RPMI7951 (cell line): ENCODE measurements around the gene SIGLEC12. TPM values are rescaled to one million over a fixed set of nuclear protein-coding genes. Genes with fewer than 3 reads are reported as not detected.

ENCODE experiments used
- DNase-seq: peaks from one replicate; pipeline ENCODE4 v3.0.0-alpha.2; 2012; ENCODE audit warnings: low read depth
- total RNA-seq: library from RNA; depleted of rRNA; stranded (reverse); fragments of >200 nt; shearing (Covaris generic); gene quantifications from 2 replicates; pipeline ENCODE4 v1.2.3, GENCODE V29; 2014; rRNA removed

Gene SIGLEC12
- total RNA-seq: not detected in 2 replicates

DNA sequence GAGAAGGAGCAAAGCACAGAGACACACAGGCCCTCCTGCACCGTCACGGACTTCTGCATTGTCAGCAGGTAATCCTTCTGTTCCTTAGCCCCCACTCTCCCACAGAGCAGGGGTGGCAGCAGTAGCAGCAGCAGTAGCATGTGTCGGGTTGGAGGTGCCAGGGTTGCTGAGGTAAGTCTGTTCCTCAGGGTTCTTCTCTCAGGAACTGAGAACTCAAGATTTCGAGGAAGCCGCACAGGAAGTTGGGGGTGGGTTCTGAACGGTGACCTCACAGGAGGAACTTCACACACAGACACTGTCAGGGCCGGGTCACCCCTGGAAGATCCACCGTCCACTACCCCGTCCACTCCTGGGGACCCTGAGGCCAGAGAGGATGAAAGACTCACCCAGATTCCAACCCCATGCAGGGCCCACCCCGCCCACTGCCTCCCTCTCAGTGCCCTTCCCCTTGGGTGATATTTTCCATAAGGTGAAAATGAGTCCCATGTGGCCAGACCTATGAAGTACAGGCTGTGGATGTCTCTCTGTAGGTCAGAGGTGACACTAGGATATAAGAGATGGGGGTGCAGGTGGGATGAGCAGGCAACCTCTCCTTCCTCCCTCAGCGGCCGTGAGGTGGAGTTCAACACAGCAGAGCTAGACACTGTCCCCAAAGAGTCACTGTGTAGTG is at the start of gene SIGLEC12:
TSS of gene SIGLEC12 (minus strand) at position 207 of the 670 bp plus-strand sequence. CDS start at position 140, 67 bp downstream.
- DNase-seq: no peak

DNA sequence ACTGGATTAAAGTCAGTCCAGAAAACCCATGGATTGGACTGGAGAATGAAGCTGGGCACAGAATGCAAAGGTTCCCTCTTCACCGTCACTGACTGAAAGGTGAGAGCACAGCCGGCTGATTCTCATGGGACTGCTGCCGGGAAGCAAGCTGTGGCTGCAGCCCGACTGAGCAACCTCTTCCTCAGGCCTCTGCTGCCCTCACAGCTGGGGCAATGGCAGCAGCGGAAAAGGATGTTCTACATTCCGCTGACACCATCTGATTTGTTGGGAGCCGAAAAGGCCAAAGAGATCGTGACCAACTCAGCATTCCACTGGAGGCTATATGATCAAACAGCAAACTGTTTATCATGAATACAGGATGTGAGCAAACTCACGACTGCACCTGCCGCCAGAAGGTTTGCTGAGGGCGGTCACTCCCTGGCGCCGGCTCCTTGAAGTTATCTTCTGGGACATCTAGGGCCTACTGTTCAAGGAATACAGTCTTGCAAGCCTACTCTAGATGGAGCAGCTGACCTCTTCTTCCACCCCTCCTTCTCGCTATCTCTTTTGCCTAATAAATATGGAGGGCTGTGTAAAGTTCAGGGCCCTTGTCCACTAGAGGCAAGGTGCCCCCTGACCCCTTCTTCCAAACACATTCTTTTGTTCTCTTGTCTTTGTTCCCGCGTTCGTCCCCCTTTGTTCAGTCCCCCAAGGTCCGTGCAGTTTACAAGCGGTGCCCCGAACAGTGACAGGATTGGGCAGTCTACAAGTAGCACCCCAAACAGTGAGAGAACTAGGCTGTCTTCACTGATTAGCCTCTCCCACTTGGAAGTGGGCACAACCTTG is 49.5 kb upstream of the SIGLEC12 start:
- DNase-seq: peak; percentile 49

DNA sequence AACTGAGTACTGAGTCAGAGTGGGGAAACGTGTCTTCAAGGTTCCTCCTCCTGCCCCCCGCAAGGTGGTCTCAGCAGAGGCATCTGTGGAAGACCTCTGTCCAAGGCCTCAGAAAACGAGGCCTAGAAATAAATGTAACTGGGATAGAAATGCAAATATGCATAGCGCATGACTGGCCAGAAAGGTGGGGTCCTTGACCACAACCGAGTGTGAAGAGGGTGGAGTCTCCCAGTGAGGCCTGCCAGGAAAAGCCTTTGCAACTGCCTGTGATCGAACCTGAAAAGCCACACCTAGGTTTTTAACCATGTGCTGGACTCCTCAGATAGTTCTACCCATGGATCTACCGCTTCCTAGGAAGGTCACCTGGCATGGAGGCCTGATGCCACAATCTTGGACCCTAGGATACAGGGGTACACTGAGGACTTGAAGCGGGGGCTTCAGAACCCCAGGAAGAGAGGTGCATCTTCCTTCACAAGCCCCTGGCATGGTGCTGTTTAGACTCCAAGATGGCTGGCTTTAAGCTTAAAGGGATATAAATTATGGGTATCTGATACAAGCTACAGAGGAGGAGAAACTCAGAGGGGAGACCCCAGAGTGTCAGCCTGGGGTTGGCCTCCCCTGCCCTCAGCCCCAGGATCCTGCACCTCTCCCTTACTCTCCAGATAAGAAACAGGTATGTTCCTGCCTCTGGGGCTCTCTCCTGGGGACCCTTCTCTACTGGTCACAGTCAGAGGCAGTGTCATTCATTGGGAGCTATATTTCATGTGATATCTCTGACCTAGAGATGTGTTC is 48.1 kb upstream of the SIGLEC12 start:
- DNase-seq: no peak

DNA sequence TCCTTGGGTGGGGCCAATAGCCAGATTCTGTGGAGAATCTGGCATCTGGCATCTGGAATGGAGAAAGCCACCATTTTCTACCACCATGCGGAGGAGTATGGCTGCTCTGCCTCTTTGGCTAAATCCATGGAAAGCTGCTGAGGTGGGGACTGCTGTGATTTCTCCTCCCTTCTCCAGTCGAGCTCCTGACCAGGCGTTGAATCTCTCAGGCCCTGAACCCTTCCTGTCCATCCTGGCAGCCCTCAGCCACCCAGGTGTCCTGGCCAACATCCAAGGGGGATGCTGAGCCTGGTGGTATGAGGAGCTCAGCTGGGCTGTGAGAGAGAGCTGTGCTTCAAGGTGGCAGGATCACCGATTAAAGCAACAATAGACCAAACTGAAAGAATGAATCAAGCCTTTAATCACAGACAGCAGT is 47.3 kb upstream of the SIGLEC12 start:
- no peak for DNase-seq

DNA sequence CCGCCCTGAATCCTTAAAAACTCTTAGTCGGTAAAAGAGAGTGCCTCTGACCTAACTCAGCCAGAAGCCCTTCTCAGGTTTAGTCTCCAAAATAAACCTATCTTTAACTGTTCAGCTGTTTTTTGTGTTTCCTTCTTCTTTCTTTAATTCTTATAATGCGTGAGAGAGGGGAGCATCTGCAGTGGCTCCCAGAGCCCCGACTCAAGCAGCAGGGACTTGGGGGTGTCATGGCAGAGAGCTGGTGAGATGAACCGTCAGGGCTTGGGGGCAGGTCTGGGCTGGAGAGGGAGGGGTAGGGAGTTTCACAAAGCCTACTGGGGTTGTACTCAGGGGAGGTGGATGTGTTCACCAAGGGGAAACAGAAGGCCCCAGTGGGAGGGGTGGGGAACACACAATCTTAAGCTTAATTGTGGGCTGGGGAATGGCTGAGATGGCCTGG is 46.6 kb upstream of the SIGLEC12 start:
- DNase-seq: no peak

DNA sequence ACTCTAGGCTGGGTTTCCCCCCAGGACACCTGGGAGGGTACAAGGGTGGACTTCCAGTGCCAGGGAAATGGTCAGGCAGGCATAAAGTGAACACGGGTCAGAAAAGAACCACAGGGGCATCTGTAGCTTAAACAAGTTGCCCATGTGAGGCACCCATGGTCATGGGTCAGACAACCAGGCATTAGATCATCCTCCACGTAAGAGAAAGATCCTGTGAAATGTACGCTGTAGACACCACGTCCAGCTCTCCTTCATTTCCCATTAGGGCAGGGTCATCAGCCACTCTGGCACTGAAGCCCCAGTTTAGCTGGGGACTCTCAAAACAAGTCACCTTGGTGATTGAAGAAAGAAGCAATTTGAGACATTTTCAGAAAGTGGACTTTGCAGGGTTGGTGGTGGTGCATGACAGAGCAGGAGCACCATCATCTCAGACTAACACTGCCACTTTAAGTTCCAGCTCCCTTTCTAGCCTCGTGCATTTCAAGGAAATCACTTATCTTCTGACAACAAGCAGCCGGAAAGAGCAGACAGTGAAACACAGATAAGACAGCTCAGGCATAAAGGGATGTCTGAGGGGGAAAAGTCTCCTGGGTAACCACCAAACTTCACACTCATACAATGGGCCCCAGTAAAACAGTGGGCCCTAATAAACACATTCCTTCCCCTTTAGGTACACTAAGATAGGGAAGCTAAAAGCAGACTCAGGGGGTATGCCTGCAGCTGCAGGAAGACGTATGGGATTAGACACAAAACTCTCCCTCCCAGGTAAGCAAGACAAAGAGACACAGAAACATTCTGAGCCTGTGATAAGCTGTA is 46.0 kb upstream of the SIGLEC12 start:
- peak; percentile 70 for DNase-seq

DNA sequence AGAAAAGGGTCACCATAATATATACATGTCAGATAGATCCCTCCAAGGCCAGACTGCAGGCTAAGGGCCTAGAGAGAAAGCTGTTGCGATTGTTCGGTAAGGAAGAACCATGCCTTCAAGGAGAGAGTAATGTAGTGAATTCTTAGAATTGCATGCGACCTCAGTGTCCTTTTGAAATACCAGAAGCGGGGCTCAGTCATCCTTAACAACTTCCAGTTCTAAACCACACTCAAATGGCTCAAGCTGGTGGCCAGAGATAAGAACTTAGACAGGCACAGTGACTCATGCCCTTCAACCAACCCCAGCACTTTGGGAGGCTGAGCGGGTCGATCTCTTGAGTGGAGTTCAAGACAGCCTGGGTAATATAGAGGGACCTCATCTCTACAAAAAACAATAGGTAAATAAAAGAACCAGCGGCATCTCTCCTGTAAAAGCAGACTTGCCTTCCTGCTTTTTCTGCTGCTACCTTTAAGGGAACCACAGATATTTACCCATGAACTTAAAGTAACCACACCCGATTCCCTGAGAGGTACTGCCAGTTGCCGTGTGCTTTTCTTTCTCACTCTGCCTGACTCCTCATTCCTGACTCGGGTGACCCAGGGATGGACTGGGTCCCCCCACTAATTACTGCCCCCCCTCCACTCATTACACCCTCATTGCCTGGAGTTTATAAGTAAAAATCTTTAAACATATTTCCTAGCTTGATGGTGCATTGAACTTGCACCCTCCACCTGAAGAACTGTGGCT is 45.2 kb upstream of the SIGLEC12 start:
- peak; percentile 96 for DNase-seq

DNA sequence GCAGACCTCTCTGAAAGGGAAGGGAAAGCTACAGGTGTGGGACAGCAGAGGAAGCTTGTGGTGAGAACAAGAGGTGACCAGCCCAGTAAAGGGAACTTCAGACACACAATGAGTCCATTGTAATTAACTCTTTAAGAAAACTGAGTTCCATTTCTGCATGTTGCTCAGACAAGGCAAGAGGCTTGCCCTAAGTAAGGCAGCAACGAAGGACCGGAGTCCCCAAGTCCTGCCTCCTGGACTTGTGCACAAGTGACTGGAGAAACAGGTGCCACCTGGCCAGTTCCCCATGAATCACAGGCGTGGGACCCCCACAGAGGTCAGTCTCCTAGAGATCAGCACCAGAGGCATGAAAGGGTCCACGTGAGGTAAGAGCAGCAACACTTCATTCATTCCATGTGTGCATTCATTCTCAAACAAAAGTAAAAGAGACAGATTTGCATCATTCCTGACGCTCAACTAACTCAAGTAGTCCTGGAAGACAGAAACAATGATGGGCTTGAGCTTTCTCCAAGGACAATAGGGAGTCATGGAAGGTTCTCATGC is 44.6 kb upstream of the SIGLEC12 start:
- no peak for DNase-seq

DNA sequence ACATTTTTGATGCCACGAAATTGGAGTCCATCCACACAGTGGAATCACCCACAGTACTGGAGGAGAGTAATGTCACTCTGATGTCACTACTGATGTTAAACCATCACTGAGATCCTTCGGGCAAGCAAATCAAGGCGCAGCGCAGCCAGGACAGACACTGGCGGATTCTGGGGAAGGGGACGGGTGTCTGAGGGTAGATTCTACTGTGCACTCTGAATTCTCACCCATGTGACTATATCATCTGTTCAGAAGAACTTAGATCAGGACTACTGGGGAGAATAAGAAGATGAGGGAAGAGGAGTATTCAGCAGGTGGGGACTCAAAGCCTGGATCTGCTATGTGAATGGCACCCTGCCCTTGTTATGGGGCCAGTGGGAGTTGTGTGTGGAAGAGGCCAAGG is 42.4 kb upstream of the SIGLEC12 start:
- no peak for DNase-seq

DNA sequence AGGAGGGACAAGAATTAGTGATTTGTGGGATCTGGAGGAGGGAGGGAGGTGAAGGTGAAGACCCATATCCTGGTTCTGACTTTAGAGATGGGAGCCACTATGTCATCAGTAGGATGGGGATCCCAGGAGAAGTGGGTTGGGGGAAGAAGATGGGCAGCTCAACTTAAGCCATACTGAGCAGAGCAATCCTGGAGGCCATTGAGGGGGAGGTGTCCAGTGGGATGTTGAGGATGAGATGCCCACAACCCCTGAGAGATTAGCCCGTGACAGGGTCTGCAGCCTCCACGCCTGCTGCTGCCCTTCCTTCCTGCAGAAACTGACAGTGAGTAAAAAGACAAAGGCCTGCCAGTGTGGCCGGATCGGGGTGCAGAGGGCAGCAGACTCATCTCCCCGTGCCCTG is 41.1 kb upstream of the SIGLEC12 start:
- no peak for DNase-seq

DNA sequence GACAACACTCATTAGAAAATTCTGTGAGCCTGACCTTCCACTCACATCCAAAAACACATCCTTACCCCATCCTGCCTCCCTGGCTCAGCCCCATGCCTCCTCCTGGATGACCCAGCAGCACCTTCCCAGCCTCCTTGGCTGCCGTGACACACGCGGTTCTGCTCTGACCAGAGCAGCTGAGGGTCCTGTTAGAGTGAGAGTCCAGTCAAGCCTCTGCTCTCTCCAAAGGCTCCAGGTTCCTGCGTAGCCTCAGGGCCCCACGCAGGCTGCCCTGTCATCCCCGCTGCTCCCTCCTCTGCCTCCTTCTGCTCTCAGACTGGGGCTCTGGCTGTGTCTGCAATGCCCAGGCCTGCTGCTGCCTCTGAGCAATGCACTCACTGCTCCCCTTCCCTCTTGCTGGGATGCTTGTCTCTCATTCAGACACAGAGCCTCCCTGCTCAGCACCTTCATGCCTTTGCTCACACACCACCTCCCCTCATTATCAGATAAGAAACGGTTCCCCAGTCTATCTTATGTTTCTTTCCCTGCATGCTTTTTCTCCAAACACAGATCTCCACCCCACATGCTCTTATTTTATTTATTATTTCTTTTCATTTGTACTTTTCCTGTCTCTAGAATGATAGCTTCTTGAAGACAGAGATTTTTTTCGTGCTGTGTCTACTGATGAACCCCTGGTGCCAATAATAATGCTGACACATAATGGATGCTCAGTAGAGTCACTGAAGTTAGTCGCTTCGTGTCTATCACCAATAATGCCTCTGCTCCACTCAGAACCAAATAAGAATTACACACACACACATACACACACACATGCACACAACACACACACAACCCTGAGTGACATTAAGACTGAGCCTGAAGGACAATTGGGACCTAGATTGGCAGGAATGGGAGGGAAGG is 40.1 kb upstream of the SIGLEC12 start:
- peak; percentile 65 for DNase-seq

DNA sequence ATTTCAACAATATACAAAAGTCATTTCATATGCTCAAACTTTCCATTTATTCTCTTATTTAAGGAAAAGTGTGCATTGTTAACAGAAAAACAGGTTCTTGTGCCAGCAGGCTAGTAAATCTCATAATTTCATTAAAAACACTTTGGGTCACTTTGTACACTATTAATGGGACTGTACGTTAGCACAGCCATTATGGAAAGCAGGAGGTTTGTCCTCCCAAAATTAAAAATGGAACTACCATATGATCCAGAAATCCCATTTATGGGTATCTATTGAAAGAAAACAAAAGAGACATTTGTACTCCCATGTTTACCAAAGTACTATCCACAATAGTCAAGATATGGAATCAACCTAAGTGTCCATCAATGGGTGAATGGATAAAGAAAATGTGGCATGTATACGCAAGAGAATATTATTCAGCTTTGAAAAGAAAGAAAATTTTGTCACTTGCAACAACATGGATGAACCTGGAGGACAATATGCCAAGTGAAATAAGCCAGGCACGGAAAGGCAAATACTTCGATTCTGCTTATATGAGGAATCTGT is 38.3 kb upstream of the SIGLEC12 start:
- DNase-seq: no peak

DNA sequence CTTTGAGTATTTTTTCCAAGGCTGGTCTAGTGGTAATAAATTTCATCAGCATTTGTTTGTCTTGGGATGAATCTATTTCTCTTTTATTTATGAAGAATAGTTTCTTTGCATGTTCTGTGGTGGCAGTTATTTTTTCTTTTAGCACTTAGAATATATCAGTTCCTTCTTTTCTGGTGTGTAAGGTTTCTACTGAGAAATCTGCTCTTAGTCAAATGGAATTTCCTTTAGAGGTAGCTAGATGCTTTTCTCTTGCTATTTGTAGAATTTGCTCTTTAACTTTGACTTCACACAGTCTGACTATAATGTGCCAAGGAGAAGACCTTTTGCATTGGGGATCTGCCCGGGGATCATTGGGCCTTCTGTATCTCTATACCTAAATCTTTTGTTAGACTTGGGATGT is 33.9 kb upstream of the SIGLEC12 start:
- no peak for DNase-seq

DNA sequence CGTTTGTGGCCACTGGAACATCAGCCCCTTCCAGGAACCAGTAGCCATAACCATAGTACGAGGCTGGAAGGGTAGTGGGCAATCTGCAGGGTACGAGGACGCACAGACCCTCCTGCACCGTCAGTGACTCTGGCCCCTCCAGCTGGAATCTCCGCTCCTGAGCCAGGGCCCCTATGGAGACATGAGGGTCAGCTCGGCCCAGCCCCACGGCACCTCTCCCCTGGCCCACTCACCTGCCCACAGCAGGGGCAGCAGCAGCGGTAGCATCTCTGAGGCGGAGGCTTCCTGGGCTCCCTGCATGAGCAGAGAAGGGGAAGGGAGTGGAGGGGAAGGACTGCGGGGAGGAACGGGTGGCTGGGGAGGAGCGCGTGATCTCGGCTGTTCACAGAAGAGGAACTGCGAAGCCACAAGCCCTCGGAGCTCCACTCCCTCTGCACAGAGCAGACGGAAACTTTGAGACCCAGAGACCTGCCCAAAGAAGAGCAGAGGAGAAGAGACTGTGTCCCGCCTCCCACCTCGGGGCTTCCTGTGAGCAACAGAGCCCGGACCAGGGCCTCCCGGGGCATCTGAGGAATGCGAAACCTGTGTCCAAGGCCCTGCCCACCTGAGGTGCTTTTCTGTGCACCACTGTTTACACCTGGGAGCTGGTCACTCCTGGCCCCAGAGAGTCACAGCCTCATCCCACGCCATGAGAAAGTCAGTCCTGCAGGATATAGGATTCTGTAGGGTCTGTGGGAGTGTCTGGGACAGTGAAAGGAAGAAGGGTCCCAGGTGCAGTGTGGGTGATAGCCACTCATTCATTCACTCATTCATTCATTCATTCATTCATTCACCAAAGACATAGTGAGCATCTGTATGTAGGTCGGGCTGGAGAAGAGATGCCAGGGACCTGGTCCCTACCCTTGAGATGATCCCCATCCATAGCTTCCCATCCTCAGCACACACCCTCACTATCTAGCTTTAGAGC is 30.0 kb upstream of the SIGLEC12 start, which contains the start of gene SIGLEC6:
TSS of gene SIGLEC6 (minus strand) at position 322 of the 967 bp plus-strand sequence. CDS start at position 300, 22 bp downstream.
- DNase-seq: no peak

DNA sequence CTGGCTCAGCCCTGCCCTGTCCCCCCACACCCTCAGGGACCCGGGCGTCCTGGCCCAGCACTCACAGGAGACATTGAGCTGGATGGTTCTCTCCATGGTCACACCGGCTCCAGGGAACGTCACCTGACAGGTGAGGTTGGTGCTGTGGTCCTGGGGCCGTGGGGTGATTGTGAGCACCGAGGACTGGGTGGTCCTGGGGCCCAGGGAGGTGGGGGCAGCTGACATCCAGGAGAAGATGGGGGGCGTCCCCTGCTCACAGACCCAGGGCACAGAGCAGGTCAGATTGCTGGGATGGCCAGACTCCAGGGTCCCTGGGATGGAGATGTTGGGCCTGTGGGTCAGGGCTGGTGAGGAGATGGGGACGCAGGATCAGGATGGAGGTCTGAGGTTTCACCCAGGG is 29.0 kb upstream of the SIGLEC12 start:
- DNase-seq: no peak

DNA sequence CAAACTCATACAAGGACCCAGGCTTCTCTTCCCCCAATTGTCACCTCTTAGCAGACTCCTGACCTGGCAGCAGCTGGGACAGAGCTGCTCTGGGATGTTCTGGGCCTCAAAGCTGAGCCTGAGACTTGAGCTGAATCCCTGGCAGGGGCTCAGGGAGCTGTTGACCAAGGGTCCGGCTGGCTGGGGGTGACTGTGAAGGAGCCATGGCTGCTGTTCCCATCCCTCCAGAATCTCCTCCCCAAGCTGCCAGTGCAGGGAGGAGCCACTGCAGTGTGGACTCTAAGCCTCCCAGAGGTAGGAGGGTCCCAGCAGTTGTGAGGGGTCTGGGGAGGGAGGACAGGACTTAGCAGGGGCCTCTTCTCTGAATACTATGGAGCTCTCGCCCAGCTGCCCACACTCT is 27.7 kb upstream of the SIGLEC12 start:
- no peak for DNase-seq

DNA sequence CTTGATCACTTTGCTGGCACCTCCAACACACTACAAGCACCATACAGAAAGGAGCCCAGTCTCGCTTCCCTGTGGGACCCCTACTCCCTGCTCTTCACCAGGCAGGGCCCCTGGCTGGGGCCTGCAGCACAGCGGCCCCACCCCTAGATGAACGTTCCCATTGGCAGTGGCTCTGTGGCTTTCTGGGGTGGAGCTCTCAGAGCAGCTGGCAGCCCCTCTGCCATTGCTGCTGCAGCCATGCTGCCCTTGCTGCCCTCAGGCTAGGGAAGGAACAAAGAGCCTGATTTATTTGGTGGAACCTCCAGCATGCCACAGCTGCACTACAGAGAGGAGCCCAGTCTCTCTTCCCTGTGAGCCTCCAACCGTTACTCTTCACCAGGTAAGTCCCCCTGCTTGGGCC is 24.1 kb upstream of the SIGLEC12 start:
- peak; percentile 72 for DNase-seq
